ENCODE measurements around the gene ZNF155.

Gene ZNF155

GRCh38 chr19:44003461-44004009, 19.5 kb downstream of the ZNF155 start:
- no peak for DNase-seq (ENCODE audit: low read depth in 2 of 2)

DNA sequence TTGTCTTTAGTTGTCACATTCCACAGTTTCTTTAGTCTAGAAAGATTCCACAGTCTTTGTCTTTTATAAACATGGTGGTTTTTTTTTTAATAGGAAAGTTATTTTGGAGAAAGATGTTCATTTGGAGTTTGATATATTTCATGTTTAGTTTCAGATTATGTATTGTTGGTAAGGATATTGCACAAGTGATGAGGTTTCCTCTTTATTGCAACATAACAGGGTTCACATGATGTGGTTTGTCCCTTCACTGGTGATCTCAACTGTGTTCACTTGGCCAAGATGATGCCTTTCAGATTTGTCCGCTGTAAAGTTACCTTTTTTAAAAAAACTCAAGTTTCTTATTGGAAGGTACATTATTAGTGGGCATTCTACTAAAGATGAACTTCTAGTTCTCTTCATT, 22.0 kb downstream of the ZNF155 start:
- no peak for DNase-seq (ENCODE audit: low read depth in 2 of 2)

DNA sequence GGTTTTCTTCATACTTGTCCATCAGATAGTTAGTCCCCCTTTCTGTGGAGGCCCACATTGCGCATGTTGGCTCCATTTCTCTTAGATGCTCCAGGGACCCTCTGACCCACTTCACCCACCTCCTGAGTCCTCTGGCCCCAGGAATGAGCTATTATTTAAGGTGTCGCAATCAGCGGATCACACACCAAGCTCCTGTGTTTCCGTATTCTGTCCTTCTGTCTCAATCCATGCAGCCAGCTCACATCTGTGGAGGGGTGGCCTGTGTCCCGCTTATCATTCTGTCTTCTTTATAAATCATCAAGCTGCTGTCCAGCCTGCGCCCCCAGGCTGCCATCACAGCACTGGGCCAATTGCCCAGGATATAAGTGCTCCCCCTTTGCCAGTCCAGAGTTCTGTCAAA, 23.5 kb downstream of the ZNF155 start:
- no peak for DNase-seq (ENCODE audit: low read depth in 2 of 2)

- no peak for DNase-seq (ENCODE audit: low read depth in 2 of 2)
Observed at GRCh38 chr19:44010468-44010867, 26.5 kb downstream of the ZNF155 start.

GRCh38 chr19:44019498-44019897, 35.5 kb downstream of the ZNF155 start:
- no peak for DNase-seq (ENCODE audit: low read depth in 2 of 2)

DNA sequence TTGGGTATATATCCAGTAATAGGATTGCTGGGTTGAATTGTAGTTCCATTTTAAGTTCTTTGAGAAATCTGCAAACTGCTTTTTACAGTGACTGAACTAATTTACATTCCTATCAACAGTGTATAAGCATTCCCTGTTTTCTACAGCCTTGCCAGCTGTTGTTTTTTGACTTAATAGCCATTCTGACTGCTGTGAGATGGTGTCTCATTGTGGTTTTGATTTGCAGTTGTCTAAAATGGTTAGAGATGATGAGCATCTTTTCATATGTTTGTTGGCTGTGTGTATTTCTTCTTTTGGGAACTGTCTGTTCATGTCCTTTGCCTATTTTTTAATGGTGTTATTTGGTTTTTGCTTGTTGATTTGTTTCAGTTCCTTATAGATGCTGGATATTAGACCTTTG, 37.2 kb downstream of the ZNF155 start:
- DNase-seq (ENCODE audit: low read depth in 2 of 2): no peak

GRCh38 chr19:44024900-44025216, 40.9 kb downstream of the ZNF155 start:
- no peak for DNase-seq (ENCODE audit: low read depth in 2 of 2)

- DNase-seq (ENCODE audit: low read depth in 2 of 2): peak; percentile 48 to 64
Observed at GRCh38 chr19:44025217-44025936, 41.4 kb downstream of the ZNF155 start, which contains the start of gene ZNF222. Gene ZNF222 (plus strand): TSS chr19:44025379. CDS start chr19:44025437, 58 bp downstream.

DNA sequence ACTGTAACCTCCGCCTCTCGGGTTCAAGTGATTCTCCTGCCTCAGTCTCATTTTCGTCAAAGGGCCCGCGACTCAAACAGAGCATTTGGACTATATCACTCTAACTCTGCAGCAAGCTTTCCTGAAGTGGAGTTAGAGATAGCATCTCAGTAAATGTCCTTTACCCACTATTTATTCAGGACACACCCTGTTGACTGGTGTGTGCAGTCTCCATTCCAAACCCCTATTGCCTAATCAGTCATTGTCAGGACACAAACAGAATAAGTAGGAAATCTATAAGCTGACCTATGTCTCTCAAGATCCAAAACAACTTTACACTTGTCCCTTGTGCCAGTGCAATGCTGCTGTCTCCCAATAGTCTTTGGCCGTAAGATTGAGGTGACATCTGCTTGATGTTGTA, 42.6 kb downstream of the ZNF155 start:
- no peak for DNase-seq (ENCODE audit: low read depth in 2 of 2)

- no peak for DNase-seq (ENCODE audit: low read depth in 2 of 2)
Observed at GRCh38 chr19:44032001-44032610, 48.1 kb downstream of the ZNF155 start.

DNA sequence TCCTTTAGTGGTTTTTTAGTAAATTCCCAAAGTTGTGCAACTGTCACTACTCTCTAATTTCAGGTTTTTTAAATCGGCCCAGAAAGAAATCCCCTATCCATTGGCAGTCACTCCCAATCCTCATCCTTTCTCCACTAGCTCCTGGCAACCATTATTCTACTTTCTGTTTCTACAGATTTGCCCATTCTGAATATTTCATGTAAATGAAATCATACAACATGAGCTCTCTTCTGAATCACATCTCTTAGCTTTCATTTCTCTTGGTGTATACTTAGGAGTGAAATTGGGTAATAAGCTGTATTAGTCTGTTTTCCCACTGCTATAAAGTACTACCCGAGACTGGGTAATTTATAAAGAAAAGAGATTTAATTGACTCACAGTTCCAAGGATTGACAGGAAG, 58.2 kb downstream of the ZNF155 start:
- DNase-seq (ENCODE audit: low read depth in 2 of 2): no peak
